ENCODE measurements around the gene FPR3. TPM values are rescaled to one million over a fixed set of nuclear protein-coding genes. Genes with fewer than 3 reads are reported as not detected.

Gene FPR3
- total and polyA plus RNA-seq, 11 donors: 0.38 to 35.5 (median 2.9) TPM

- peaks cover 0 to 8% (median 0%) of the 10 kb centered on the region in 9 donors for H3K27me3 ChIP-seq
- H3K36me3 ChIP-seq: no peaks in the 10 kb centered on the region
- peaks cover 0 to 55% (median 3%) of the 10 kb centered on the region in 12 donors for H3K4me1 ChIP-seq
- no peaks in the 10 kb centered on the region for H3K9me3 ChIP-seq
- no peak for DNase-seq
- intact Hi-C loops (cut with DNase I): loop anchor here in 1 of 10 donors (10.0 kb wide), 1 partner anchor 305 kb away; the partner anchor contains the start of gene CEACAM18
- H3K27ac ChIP-seq: peak overlapping the region in 1 of 12 donors; percentile 5
- TF ChIP-seq POLR2A (IDR thresholded peaks at IDR 0.05) (no peak), CTCF (IDR thresholded peaks at IDR 0.05) (no peak)
- no peak overlapping the region for H3K4me3 ChIP-seq
- no peak for ATAC-seq
- WGBS, 4 donors: 57 to 60% (median 58%) methylated on average over 2 of the region's 2 CpGs
Measured at GRCh38 chr19:51780270-51780669, 14.7 kb upstream of the FPR3 start.

GRCh38 chr19:51781999-51782398, 13.0 kb upstream of the FPR3 start:
- H3K36me3 ChIP-seq: no peaks in the 10 kb centered on the region
- peaks cover 0 to 4% (median 0%) of the 10 kb centered on the region in 9 donors for H3K27me3 ChIP-seq
- WGBS, 4 donors: 55 to 62% (median 58%) methylated on average over 3 of the region's 3 CpGs
- DNase-seq: no peak
- H3K9me3 ChIP-seq: no peaks in the 10 kb centered on the region
- ATAC-seq: no peak
- intact Hi-C loops (cut with DNase I): loop anchor here in 1 of 10 donors (10.0 kb wide), 1 partner anchor 307 kb away; the partner anchor contains the start of gene CEACAM18
- TF ChIP-seq CTCF (IDR thresholded peaks at IDR 0.05) (no peak), POLR2A (IDR thresholded peaks at IDR 0.05) (no peak)
- H3K27ac ChIP-seq: no peak overlapping the region
- no peak overlapping the region for H3K4me3 ChIP-seq
- peaks cover 0 to 71% (median 8%) of the 10 kb centered on the region in 12 donors for H3K4me1 ChIP-seq

GRCh38 chr19:51783372-51783771, 11.6 kb upstream of the FPR3 start:
- peak in 3 of 4 donors; percentile 17 to 46 (median 23) for ATAC-seq
- TF ChIP-seq POLR2A (IDR thresholded peaks at IDR 0.05) (no peak), CTCF (IDR thresholded peaks at IDR 0.05) (peak in 4 of 12 donors; percentile 15 to 28 (median 20))

GRCh38 chr19:51784109-51784785, 10.7 kb upstream of the FPR3 start:
- Histone ChIP-seq H3K27ac (peak overlapping the region in 7 of 12 donors; percentile 17 to 87 (median 32)), H3K9me3 (no peaks in the 10 kb centered on the region), H3K4me3 (no peak overlapping the region), H3K4me1 (peaks cover 0 to 71% (median 5%) of the 10 kb centered on the region in 12 donors), H3K27me3 (no peaks in the 10 kb centered on the region), H3K36me3 (no peaks in the 10 kb centered on the region)
- TF ChIP-seq CTCF (IDR thresholded peaks at IDR 0.05): no peak
- TF ChIP-seq POLR2A (IDR thresholded peaks at IDR 0.05): no peak
- 56 to 65% (median 61%) methylated on average over 6 of the region's 6 CpGs for WGBS, 4 donors
- ATAC-seq: no peak
- intact Hi-C loops (cut with DNase I): loop anchor here in 1 of 10 donors (10.0 kb wide), 1 partner anchor 309 kb away; the partner anchor contains the start of gene CEACAM18
- DNase-seq: no peak

More at GRCh38 chr19:51783372-51783771, 11.6 kb upstream of the FPR3 start:
- WGBS, 4 donors: 37 to 50% (median 40%) methylated on average over 3 of the region's 3 CpGs
- intact Hi-C loops (cut with DNase I): loop anchor here in 1 of 10 donors (10.0 kb wide), 1 partner anchor 309 kb away; the partner anchor contains the start of gene CEACAM18
- peak overlapping the region in 1 of 12 donors; percentile 87 for H3K27ac ChIP-seq
- no peaks in the 10 kb centered on the region for H3K9me3 ChIP-seq
- peaks cover 0 to 76% (median 5%) of the 10 kb centered on the region in 12 donors for H3K4me1 ChIP-seq
- H3K36me3 ChIP-seq: no peaks in the 10 kb centered on the region
- no peak overlapping the region for H3K4me3 ChIP-seq
- no peak for DNase-seq
- H3K27me3 ChIP-seq: peaks cover 0 to 3% (median 0%) of the 10 kb centered on the region in 9 donors
